ENCODE measurements around the gene BOD1L2.

BOD1L2 gene

DNA sequence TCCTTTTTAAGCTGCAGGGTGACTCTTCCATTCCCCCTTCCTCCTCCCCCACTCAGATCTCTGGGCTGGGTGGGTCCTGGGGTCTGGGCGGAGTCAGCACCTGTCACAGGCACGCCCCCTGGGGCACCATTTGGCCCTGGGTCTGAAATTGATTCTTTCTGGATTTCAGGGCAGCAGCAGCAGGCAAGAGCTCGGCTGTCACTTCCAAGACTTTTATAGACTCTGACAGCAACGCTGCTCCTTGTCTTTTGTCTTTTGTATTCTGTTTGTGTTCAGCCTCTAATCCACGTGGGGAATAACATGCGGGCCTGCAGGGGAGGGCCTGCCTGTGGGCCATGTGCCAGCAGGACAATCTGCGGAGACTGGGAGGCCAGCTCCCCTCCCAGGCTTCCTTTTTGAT lies 3.9 kb downstream of the BOD1L2 start:
- DNase-seq = no peak

DNA sequence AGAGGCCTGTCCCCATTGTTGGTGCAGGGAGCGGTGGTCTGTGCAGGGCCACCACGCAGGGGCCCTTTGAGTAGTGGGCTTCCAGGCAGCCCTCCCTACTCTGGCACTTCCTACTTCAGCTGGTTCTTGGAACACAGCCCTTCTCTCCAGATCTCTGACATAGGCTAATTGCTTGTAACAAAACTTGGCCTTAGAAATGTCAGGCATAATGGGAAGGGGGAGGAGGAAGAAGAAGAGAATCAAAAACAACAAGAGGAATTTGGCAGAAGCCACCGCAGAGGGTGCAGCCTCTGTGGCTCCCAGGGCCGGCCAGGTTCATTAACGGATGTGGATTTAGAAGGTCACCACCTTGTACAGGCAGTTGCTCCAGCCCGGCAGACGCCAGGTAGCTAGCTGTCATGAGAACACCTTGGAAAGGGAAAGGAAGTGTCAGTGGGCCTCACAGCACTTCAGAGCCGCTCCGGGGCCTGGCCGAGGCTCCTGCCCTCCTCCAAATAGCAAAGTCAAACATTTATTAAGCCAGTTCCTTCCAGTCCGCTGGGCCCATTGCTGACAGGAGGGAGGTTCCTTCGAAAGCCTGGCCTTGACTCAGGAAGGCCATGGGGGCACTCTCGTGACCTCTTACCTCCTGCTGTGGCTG lies 7.4 kb downstream of the BOD1L2 start:
- no peak for DNase-seq

DNA sequence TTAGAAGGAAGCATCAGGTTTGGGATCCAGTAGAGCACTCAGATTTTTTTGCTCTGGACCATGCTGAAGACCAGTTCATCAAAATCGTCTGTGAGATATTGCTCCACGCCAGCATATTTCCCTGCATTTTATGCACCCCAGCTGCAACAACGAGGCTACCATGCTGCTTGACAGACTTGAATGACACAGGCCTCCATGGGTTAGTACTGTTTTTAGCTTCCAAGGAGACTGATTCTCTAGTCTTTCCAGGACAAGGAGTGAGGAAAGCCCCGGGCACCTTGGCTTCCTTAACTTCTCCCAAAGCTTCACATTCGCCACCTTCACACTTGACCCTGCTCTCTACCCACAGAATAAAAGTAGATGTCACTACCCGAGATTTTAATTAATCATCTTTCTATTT lies 17.5 kb downstream of the BOD1L2 start:
- DNase-seq = no peak

DNA sequence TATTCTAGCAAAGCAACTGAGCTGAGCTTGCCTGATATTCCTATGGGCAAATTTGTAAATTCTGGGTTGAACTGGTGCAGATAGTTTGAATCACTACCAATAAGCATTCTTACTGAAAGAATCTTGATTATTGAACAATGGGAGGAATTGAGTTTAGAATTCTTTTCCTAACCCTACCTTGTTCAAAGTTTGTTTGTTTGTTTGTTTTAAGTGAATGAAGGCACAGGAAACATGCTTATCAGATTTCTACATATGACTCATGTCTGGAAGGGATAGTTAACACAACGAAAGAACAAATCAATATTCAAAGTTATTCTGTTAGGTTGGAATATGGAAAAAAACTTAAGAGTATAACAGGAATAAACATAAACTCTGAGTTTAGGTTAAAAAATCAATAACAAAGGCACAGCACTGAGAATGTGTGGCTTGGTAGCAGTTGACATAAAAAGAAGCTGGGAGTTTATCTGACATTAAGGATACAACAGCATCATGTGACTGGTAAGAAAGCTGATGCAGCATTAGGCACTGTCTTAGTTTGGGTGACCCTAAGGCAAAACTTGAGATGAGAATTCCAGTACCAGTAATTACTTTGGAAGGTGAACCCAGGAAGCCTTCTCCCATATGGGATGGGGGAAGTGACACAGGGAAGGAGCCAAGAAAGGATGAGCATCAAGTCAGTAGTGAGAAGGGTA lies 20.9 kb downstream of the BOD1L2 start:
- DNase-seq = no peak

DNA sequence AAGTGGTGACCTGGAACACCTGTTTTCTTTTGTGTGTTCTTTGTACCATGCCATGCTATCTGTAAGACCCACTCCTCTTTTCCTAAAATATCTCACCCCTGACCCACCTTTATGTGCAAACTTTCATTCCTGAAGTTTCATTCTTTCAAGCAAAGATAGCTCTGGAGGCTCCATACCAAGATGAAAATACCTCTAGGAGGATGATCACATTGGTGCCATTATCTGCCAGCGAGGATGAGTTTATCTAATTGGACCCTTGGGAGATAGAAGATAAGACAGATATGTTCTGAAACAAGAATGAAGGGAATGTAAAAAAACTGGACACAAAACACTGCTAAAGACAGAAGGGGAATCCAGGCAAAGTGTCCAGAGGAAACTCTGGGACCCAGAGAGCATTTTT lies 24.1 kb downstream of the BOD1L2 start:
- no peak for DNase-seq

DNA sequence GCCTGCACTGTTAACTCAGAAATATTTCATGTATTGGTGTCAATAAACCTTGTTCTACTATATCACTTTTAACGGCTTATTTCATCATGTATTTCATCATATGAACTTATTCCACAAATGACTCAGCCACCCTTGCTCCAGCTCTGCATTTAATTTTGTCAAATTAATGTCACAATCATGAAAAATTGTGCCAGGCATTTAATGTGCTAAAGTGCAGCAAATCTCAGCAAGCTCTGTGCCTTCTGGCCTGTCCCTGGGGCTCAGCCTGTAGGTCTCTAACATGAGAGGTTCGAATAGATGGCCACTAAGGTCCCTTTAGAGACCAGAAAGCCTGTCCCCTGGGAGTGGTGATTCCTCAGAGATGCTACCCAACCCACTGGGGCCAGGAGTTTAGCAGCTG lies 28.6 kb downstream of the BOD1L2 start:
- no peak for DNase-seq

DNA sequence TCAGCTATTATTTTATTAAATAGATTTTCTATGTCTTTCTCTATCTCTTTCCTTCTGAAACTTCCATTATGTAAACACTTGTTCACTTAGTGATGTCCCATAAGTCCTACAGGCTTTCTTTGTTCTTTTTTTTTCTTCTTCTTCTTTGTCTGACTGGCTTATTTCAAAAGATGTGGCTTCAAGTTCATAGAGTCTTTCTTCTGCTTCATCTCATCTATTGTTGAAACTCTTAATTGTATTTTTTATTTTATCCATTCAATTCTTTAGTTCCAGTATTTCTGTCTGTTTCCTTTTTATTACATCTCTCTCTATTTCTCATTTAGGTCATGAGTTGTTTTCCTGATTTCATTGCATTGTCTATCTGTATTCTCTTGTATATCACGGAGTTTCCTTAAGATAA lies 38.5 kb downstream of the BOD1L2 start:
- no peak for DNase-seq

DNA sequence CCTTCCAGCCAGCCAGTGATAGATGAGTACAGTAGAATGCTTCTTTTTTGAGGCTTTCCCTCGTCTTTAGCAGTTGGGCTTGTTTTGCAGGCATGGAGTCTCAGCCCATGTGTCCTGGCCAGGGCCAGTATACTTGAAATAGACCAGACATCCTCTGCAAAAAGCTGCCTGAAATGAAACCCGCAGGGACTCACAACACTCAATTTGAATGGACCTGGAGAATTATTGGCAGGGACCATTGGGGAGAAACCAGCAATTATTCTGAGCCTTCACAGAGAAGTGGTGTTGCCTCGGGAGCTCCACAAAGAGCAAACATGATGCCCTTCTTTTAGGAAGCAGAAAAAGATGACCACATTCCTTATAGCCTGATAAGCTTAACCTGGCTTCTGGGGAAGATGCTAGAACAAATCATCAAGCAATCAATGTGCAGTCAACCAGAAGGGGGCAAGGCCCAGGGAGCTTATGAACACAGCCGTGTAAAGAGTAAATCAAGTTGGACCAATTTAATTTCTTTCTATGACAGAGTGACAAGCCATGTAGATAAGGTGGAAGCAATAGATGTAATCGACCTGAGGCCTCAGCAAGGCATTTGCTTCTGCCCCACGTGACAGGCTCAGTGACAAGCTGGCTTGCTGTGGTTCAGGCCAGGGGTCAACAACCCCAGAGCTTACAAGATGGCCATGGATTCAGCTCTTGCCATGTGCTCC lies 42.1 kb downstream of the BOD1L2 start:
- no peak for DNase-seq

DNA sequence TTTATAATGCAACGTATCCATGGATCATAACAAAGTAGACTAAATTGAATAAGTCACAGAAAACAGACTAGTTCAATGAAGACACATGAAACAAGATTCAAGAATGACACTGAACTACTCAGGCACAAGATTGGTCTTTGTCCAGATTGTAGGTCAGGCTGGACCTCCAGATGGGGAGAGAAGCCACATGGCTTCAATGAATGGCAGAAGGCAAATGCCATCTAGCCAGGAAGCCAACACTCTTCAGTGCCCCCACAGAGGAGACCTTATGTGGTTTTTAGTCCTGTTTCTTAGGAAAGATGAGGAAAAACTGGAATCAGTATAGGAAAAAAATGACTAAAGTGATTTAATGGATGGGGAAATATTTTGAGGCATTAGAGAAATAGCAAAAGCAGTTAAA lies 43.1 kb downstream of the BOD1L2 start:
- DNase-seq = no peak

DNA sequence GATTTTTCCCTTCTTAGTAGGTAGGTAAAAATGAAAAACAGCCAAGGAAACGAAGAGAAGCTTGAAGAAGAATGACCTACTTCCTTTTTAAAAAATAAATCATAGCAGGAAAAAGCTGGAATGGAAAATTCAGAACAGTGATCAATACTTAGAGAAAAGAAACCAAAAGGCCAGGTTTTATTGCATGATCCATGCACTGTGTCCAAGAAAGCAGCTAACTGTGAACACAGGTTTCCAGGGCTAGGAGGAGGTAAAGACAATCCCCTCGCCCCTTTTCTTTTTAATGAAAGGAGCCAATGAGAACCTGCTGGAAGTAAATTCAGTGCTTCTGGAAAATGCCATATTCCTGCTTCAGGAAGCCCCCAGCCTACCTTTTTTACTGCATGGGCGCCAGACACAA lies 47.2 kb downstream of the BOD1L2 start:
- no peak for DNase-seq

DNA sequence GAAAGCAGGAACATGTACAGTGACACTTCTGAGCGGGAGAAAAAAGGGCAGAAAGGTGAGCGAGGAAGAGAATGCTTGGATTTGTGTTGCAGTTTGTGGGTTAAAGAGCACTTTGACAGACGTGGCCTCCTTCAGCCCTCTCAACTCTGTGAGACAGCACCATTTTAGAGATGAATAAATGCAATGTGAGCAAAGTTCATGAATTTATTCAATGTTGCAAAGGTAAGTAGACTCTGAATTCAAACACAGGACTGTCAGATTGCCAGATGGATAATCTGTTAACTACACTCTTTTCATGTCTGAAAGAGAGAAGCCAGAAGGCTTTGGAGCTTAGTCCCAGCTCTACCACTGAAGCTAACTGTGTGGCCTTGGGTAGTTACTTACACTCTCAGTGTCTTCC lies 47.7 kb downstream of the BOD1L2 start:
- no peak for DNase-seq

DNA sequence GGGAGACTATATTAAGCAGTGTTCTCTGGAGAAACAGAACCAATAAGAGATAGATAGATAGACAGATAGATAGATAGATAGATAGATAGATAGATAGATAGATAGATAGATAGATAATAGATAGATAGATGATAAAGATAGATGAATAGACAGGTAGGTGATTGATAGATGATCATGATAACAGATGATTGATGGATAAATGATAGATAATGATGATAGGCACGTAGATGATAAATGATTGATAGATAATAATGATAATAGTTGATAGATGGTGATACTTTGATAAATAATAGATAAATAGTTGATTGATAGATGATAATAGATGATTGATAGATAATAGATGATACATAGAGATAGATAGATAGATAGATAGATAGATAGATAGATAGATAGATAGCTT lies 48.5 kb downstream of the BOD1L2 start:
- no peak for DNase-seq

DNA sequence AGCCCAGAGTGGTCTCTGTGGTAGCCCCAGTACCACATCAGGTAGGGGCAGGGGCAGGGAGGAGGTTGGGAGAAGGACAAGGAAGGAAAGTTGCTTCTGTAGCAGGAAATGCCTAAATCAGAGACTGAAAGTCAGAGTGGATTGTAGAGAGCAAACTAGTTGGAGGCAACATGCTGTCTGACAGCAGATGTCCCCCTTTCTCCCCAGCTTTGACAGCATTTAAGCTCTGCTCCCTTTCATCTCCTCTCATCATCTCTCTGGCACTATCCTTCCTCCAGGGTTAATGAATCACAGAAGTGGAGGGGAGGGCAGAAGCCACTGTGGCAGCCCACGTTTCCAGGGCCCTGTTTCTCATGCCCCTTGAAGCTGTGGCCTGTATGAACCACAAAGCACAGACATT lies 50.4 kb downstream of the BOD1L2 start:
- no peak for DNase-seq

DNA sequence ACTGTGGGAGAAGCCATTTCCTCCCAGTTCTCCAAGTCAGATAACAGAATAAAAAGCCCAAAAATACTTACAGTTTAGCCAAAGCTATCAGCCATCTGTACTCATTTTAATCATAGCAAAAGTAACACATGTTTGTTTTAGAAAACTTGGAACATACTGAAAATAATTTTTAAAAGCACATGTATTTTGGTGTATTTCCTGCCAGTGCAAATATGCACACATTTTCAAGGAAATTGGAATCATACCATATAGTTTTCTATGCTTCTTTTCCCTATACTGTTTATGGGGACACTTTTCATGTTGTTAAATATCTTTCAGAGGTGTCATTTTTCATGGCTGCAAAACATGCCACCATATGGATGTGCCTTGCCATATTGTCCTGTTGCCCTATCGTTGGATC lies 51.2 kb downstream of the BOD1L2 start:
- no peak for DNase-seq

Measured in activated T-cell treated with anti-CD3 and anti-CD28 coated beads, Interleukin-2, amount 50 U/mL, for 1 hour (primary cell).